RPMI7951 (cell line): Measurements from ENCODE around the gene DMAC1. TPM values are rescaled to one million over a fixed set of nuclear protein-coding genes. Genes with fewer than 3 reads are reported as not detected.

ENCODE experiments used
- DNase-seq: peaks from one replicate; pipeline ENCODE4 v3.0.0-alpha.2; 2012; ENCODE audit warnings: low read depth
- total RNA-seq: library from RNA; depleted of rRNA; stranded (reverse); fragments of >200 nt; shearing (Covaris generic); gene quantifications from 2 replicates; pipeline ENCODE4 v1.2.3, GENCODE V29; 2014; rRNA removed

Gene DMAC1
- total RNA-seq: 9.3 and 12.1 TPM in 2 replicates

- DNase-seq: peak; percentile 79
Measured at GRCh38 chr9:7799234-7799943, at the start of gene DMAC1. TSS of gene DMAC1 (minus strand) at chr9:7799778. CDS start at chr9:7799734, 44 bp downstream.

- DNase-seq: no peak
Measured at GRCh38 chr9:7849362-7849761, 49.8 kb upstream of the DMAC1 start.

- no peak for DNase-seq
Measured at GRCh38 chr9:7848498-7848897, 48.9 kb upstream of the DMAC1 start.

GRCh38 chr9:7844242-7844641, 44.7 kb upstream of the DMAC1 start:
- peak; percentile 1 for DNase-seq

GRCh38 chr9:7841831-7842230, 42.3 kb upstream of the DMAC1 start:
- no peak for DNase-seq

GRCh38 chr9:7834531-7834930, 35.0 kb upstream of the DMAC1 start:
- no peak for DNase-seq

- DNase-seq: no peak
Measured at GRCh38 chr9:7828334-7828733, 28.8 kb upstream of the DMAC1 start.

- DNase-seq: no peak
Measured at GRCh38 chr9:7827792-7828191, 28.2 kb upstream of the DMAC1 start.

GRCh38 chr9:7827056-7827455, 27.5 kb upstream of the DMAC1 start:
- no peak for DNase-seq

- no peak for DNase-seq
Measured at GRCh38 chr9:7823651-7824050, 24.1 kb upstream of the DMAC1 start.

- no peak for DNase-seq
Measured at GRCh38 chr9:7819984-7820383, 20.4 kb upstream of the DMAC1 start.

- DNase-seq: no peak
Measured at GRCh38 chr9:7816021-7816420, 16.4 kb upstream of the DMAC1 start.

GRCh38 chr9:7813030-7813429, 13.5 kb upstream of the DMAC1 start:
- no peak for DNase-seq

GRCh38 chr9:7811677-7812076, 12.1 kb upstream of the DMAC1 start:
- no peak for DNase-seq

GRCh38 chr9:7802666-7803065, 3.1 kb upstream of the DMAC1 start:
- DNase-seq: peak; percentile 21

- no peak for DNase-seq
Measured at GRCh38 chr9:7799944-7800285, 337 bp upstream of the DMAC1 start.

- DNase-seq: no peak
Measured at GRCh38 chr9:7794196-7794595, 5.4 kb downstream of the DMAC1 start.

- DNase-seq: no peak
Measured at GRCh38 chr9:7791394-7791793, 8.2 kb downstream of the DMAC1 start.

- no peak for DNase-seq
Measured at GRCh38 chr9:7790819-7791182, 8.8 kb downstream of the DMAC1 start.

GRCh38 chr9:7790022-7790818, 9.4 kb downstream of the DMAC1 start:
- no peak for DNase-seq

GRCh38 chr9:7788772-7789171, 10.8 kb downstream of the DMAC1 start:
- no peak for DNase-seq

- DNase-seq: no peak
Measured at GRCh38 chr9:7785813-7786212, 13.8 kb downstream of the DMAC1 start.

- DNase-seq: no peak
Measured at GRCh38 chr9:7784472-7784871, 15.1 kb downstream of the DMAC1 start.
